ENCODE measurements around the gene USP54. TPM values are rescaled to one million over a fixed set of nuclear protein-coding genes. Genes with fewer than 3 reads are reported as not detected.
A peak's percentile ranks its signal among the peaks of the same experiment; 100 is the strongest.

The USP54 gene
- total RNA-seq, 4 donors from 2014 or later, result 96.6 to 172 (median 125) TPM

GRCh38 chr10:73501651-73502050 lies 89.5 kb downstream of the USP54 start:
- Histone ChIP-seq H3K27ac (no peak overlapping the region), H3K4me1 (peaks cover 0 to 10% (median 2%) of the 10 kb centered on the region in 4 donors), H3K9me3 (no peaks in the 10 kb centered on the region), H3K4me3 (no peak overlapping the region), H3K36me3 (peaks cover 0 to 87% (median 0%) of the 10 kb centered on the region in 3 donors), H3K27me3 (no peaks in the 10 kb centered on the region)
- TF ChIP-seq CTCF (IDR thresholded peaks at IDR 0.05), result no peak
- TF ChIP-seq EP300 (IDR thresholded peaks at IDR 0.05), result no peak
- no peak for TF ChIP-seq POLR2A (IDR thresholded peaks at IDR 0.05)
- DNase-seq (ENCODE audit: low spot score in 2 of 2), result no peak

GRCh38 chr10:73497623-73498022 lies 93.5 kb downstream of the USP54 start:
- Histone ChIP-seq H3K27ac (no peak overlapping the region), H3K36me3 (peaks cover 0 to 55% (median 0%) of the 10 kb centered on the region in 3 donors), H3K27me3 (no peaks in the 10 kb centered on the region), H3K9me3 (no peaks in the 10 kb centered on the region), H3K4me1 (peaks cover 0 to 34% (median 24%) of the 10 kb centered on the region in 4 donors), H3K4me3 (no peak overlapping the region)
- TF ChIP-seq POLR2A (IDR thresholded peaks at IDR 0.05), result no peak
- no peak for TF ChIP-seq EP300 (IDR thresholded peaks at IDR 0.05)
- no peak for TF ChIP-seq CTCF (IDR thresholded peaks at IDR 0.05)
- WGBS, 2 donors, result 65 to 76% methylated on average over 2 of the region's 2 CpGs
- no peak for DNase-seq (ENCODE audit: low spot score in 2 of 2)

GRCh38 chr10:73495884-73496674 lies 95.1 kb downstream of the USP54 start, which contains the start of gene PPP3CB:
PPP3CB (minus strand) TSS chr10:73496024; CDS start chr10:73495889, 135 bp downstream.
- Histone ChIP-seq H3K27me3 (no peaks in the 10 kb centered on the region), H3K27ac (peak within 1 kb of the TSS; percentile 89 to 97 (median 94)), H3K36me3 (peaks cover 0 to 41% (median 0%) of the 10 kb centered on the region in 3 donors), H3K4me1 (peaks cover 0 to 44% (median 28%) of the 10 kb centered on the region in 4 donors), H3K9me3 (no peaks in the 10 kb centered on the region), H3K4me3 (peak within 1 kb of the TSS; percentile 69 to 93 (median 86))
- TF ChIP-seq EP300 (IDR thresholded peaks at IDR 0.05) (peak in 1 of 2 donors; percentile 41), CTCF (IDR thresholded peaks at IDR 0.05) (no peak)
- WGBS, 2 donors, result 7 to 8% methylated on average over 16 to 20 of the region's 28 CpGs
- DNase-seq (ENCODE audit: low spot score in 2 of 2), result peak; percentile 84 to 91

- H3K27me3 ChIP-seq, result no peaks in the 10 kb centered on the region
- 1% methylated on average over 24 to 29 of the region's 55 CpGs for WGBS, 2 donors
- peak overlapping the region; percentile 69 to 93 (median 86) for H3K4me3 ChIP-seq
- H3K4me1 ChIP-seq, result peaks cover 0 to 48% (median 30%) of the 10 kb centered on the region in 4 donors
- no peaks in the 10 kb centered on the region for H3K9me3 ChIP-seq
- peak; percentile 65 to 67 for DNase-seq (ENCODE audit: low spot score in 2 of 2)
- H3K27ac ChIP-seq, result peak overlapping the region; percentile 89 to 97 (median 94)
- TF ChIP-seq CTCF (IDR thresholded peaks at IDR 0.05), result no peak
- TF ChIP-seq EP300 (IDR thresholded peaks at IDR 0.05), result peak in 1 of 2 donors; percentile 75
- peak in 1 of 2 donors; percentile 52 for TF ChIP-seq POLR2A (IDR thresholded peaks at IDR 0.05)
- H3K36me3 ChIP-seq, result peaks cover 0 to 34% (median 0%) of the 10 kb centered on the region in 3 donors
Observed at GRCh38 chr10:73495226-73495883, 95.8 kb downstream of the USP54 start.

GRCh38 chr10:73494877-73495225 lies 96.3 kb downstream of the USP54 start:
- no peak for DNase-seq (ENCODE audit: low spot score in 2 of 2)
- TF ChIP-seq POLR2A (IDR thresholded peaks at IDR 0.05), result no peak
- TF ChIP-seq EP300 (IDR thresholded peaks at IDR 0.05), result no peak
- TF ChIP-seq CTCF (IDR thresholded peaks at IDR 0.05), result no peak
- H3K4me3 ChIP-seq, result peak overlapping the region; percentile 69 to 93 (median 86)
- H3K27me3 ChIP-seq, result no peaks in the 10 kb centered on the region
- peaks cover 0 to 53% (median 30%) of the 10 kb centered on the region in 4 donors for H3K4me1 ChIP-seq
- 0% methylated on average over 2 of the region's 2 CpGs for WGBS, 2 donors
- H3K9me3 ChIP-seq, result no peaks in the 10 kb centered on the region
- peak overlapping the region; percentile 89 to 97 (median 94) for H3K27ac ChIP-seq
- peaks cover 0 to 29% (median 0%) of the 10 kb centered on the region in 3 donors for H3K36me3 ChIP-seq

All from tibial nerve (tissue), 4 donors.